PC-9 (cell line): Measurements from ENCODE around the gene ADGRB3. TPM values are rescaled to one million over a fixed set of nuclear protein-coding genes. Genes with fewer than 3 reads are reported as not detected.

Experiments used
- BruUV-seq: library from RNA; stranded (reverse); fragments of 400-500 nt; replicated peaks from 2 replicates; lab custom pipeline; 2021; lab: Mats Ljungman, UMichigan
- CTCF ChIA-PET: fragments of 300-600 bp; sonication (Branson Sonifier 250); formaldehyde crosslinking; loops from one replicate; lab custom pipeline; 2022; ENCODE audit warnings: antibody characterized with exemption; lab: Charles Lee
- POLR2A ChIA-PET: fragments of 300-600 bp; sonication (Branson Sonifier 250); formaldehyde crosslinking; loops from one replicate; lab custom pipeline; 2022; ENCODE audit warnings: antibody characterized with exemption; ENCODE audit not compliant: unreplicated experiment; lab: Charles Lee
- DNase-seq, 2 experiments: peaks; one replicate each; pipeline versions ENCODE4 v3.0.0 to v3.0.0-alpha.2; 2015 to 2022; ENCODE audit warnings: mixed read lengths in 1 of 2
- H2AFZ ChIP-seq: fragments of 200-600 bp; sonication (generic); 2 replicates; pipeline ENCODE4 v1.8.1; 2017; ENCODE audit warnings: antibody characterized with exemption
- H3F3A ChIP-seq: fragments of 200-600 bp; sonication (generic); 2 replicates; pipeline ENCODE4 v1.8.1; 2017; ENCODE audit warnings: antibody characterized with exemption, mild to moderate bottlenecking, low read depth; ENCODE audit not compliant: insufficient read depth
- H3K27ac ChIP-seq: fragments of 200-600 bp; sonication (generic); 2 replicates; pipeline ENCODE4 v1.6.1; 2016; ENCODE audit warnings: mixed run types
- H3K27me3 ChIP-seq: fragments of 200-600 bp; sonication (generic); 2 replicates; pipeline ENCODE4 v1.6.1; 2016; ENCODE audit warnings: low read depth, mixed run types; ENCODE audit not compliant: insufficient read depth
- H3K36me3 ChIP-seq: fragments of 200-600 bp; sonication (generic); 2 replicates; pipeline ENCODE4 v1.6.1; 2016; ENCODE audit warnings: low read depth, mixed run types
- H3K4me1 ChIP-seq: fragments of 200-600 bp; sonication (generic); replicated peaks from 2 replicates; pipeline ENCODE4 v1.6.1; 2016; ENCODE audit warnings: mixed run types; ENCODE audit not compliant: insufficient read depth
- H3K4me2 ChIP-seq: fragments of 200-600 bp; sonication (generic); 2 replicates; pipeline ENCODE4 v1.6.1; 2017; ENCODE audit warnings: mixed run types
- H3K4me3 ChIP-seq: fragments of 200-600 bp; sonication (generic); 2 replicates; pipeline ENCODE4 v1.6.1; 2016; ENCODE audit warnings: mixed run types
- H3K79me2 ChIP-seq: fragments of 200-600 bp; sonication (generic); 2 replicates; pipeline ENCODE4 v1.6.1; 2017; ENCODE audit warnings: low read depth, mixed run types
- H3K9me2 ChIP-seq: fragments of 200-600 bp; sonication (generic); 2 replicates; pipeline ENCODE4 v1.8.1; 2017; ENCODE audit warnings: mild to moderate bottlenecking; ENCODE audit not compliant: insufficient read depth
- H3K9me3 ChIP-seq: fragments of 200-600 bp; sonication (generic); 2 replicates; pipeline ENCODE4 v1.8.1; 2016; ENCODE audit warnings: low read depth; ENCODE audit not compliant: insufficient read depth
- H4K20me1 ChIP-seq: fragments of 200-600 bp; sonication (generic); 2 replicates; pipeline ENCODE4 v1.8.1; 2017; ENCODE audit not compliant: insufficient read depth
- EZH2 ChIP-seq: fragments of 200-600 bp; sonication (generic); IDR thresholded peaks from 2 replicates; pipeline ENCODE4 v1.8.0; 2017; ENCODE audit warnings: antibody characterized with exemption, low read depth
- intact Hi-C: fragments of 100-400 bp; cut with micrococcal nuclease; formaldehyde crosslinking; loops from one replicate; pipeline ENCODE4 v1.10.0; 2022; ENCODE audit not compliant: unreplicated experiment
- total RNA-seq: library from RNA; stranded (reverse); gene quantifications from 2 replicates; pipeline ENCODE4 v1.2.3, GENCODE V29; 2021
- TF ChIP-seq, protein P1 (sequence below): fragments of 200-600 bp; sonication (generic); conservative IDR thresholded peaks from 2 replicates; pipeline ENCODE4 v1.6.1; 2017; ENCODE audit warnings: mixed run types, antibody characterized with exemption, mild to moderate bottlenecking, moderate library complexity

Gene ADGRB3
- total RNA-seq, 1 experiment from 2014 or later = not detected

GRCh38 chr6:68732423-68732822 is 97.3 kb downstream of the ADGRB3 start:
- Histone ChIP-seq H2AFZ (no peak overlapping the region), H3K27me3 (no peaks in the 10 kb centered on the region), H3K4me3 (no peak overlapping the region), H3K9me2 (peaks cover 4% of the 10 kb centered on the region; the same call in 1 of the 2 replicates), H3K4me1 (no peaks in the 10 kb centered on the region), H3K9me3 (no peaks in the 10 kb centered on the region), H3K79me2 (no peaks in the 10 kb centered on the region), H4K20me1 (no peaks in the 10 kb centered on the region), H3K27ac (no peak overlapping the region), H3F3A (no peaks in the 10 kb centered on the region), H3K4me2 (no peak overlapping the region), H3K36me3 (no peaks in the 10 kb centered on the region)
- POLR2A ChIA-PET = no interaction called here
- no peak for DNase-seq
- intact Hi-C loops = no loop called here
- CTCF ChIA-PET = no interaction called here
- TF ChIP-seq, protein P1, sequence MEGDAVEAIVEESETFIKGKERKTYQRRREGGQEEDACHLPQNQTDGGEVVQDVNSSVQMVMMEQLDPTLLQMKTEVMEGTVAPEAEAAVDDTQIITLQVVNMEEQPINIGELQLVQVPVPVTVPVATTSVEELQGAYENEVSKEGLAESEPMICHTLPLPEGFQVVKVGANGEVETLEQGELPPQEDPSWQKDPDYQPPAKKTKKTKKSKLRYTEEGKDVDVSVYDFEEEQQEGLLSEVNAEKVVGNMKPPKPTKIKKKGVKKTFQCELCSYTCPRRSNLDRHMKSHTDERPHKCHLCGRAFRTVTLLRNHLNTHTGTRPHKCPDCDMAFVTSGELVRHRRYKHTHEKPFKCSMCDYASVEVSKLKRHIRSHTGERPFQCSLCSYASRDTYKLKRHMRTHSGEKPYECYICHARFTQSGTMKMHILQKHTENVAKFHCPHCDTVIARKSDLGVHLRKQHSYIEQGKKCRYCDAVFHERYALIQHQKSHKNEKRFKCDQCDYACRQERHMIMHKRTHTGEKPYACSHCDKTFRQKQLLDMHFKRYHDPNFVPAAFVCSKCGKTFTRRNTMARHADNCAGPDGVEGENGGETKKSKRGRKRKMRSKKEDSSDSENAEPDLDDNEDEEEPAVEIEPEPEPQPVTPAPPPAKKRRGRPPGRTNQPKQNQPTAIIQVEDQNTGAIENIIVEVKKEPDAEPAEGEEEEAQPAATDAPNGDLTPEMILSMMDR = no peak
- TF ChIP-seq EZH2 = no peak
- no TSS peak for BruUV-seq

DNA sequence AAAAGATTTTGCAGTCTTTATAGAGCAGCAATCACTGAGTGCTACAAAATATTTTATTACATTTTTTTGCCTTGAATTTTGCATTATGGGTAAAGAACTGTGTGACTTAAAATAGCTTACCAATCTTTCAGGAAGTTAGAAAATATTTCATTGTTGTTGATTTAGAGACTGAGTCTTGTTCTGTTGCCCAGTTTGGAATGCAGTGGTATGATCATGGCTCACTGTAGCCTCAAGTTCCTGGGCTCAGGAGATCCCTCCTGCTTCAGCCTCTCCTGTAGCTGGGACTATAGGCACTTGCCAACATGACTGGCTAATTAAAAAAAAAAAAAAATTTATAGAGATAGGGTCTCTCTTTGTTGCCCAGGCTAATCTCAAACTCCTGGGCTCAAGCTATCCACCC is 100.8 kb downstream of the ADGRB3 start:
- Histone ChIP-seq H3K27ac (no peak overlapping the region), H3K79me2 (no peaks in the 10 kb centered on the region), H2AFZ (no peak overlapping the region), H4K20me1 (no peaks in the 10 kb centered on the region), H3K4me3 (no peak overlapping the region), H3F3A (no peaks in the 10 kb centered on the region), H3K4me1 (no peaks in the 10 kb centered on the region), H3K9me3 (no peaks in the 10 kb centered on the region), H3K9me2 (peaks cover 4% of the 10 kb centered on the region; the same call in 1 of the 2 replicates), H3K27me3 (no peaks in the 10 kb centered on the region), H3K36me3 (no peaks in the 10 kb centered on the region), H3K4me2 (no peak overlapping the region)
- DNase-seq = no peak
- BruUV-seq = no TSS peak
- intact Hi-C loops = no loop called here
- ChIA-PET POLR2A (no interaction called here), CTCF (no interaction called here)
- TF ChIP-seq, protein P1 = no peak
- TF ChIP-seq EZH2 = no peak

DNA sequence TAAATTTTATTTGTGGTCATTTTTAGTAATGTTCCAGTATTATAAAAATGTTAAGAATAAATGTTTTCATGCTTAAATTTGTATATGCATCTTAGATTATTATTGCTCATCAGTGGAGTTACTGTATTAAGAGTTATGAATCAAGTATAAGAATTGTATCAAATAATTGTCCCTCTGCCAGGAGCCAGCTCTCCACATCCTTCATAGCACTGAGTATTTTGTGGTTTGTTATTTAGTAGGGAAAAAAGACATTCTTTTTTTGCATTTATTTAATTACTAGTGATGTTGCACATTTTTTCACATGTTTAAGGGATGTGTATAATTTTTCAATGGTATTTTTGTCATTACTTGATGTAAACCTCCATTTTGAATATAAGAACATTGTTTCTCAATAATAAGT is 102.0 kb downstream of the ADGRB3 start:
- Histone ChIP-seq H3K79me2 (no peaks in the 10 kb centered on the region), H4K20me1 (no peaks in the 10 kb centered on the region), H3K9me3 (no peaks in the 10 kb centered on the region), H3K4me2 (no peak overlapping the region), H3K27me3 (no peaks in the 10 kb centered on the region), H3K36me3 (no peaks in the 10 kb centered on the region), H2AFZ (no peak overlapping the region), H3K4me1 (no peaks in the 10 kb centered on the region), H3K27ac (no peak overlapping the region), H3K9me2 (peaks cover 4% of the 10 kb centered on the region; the same call in 1 of the 2 replicates), H3K4me3 (no peak overlapping the region), H3F3A (no peaks in the 10 kb centered on the region)
- BruUV-seq = no TSS peak
- no peak for TF ChIP-seq EZH2
- TF ChIP-seq, protein P1 = no peak
- DNase-seq = no peak
- CTCF ChIA-PET = no interaction called here
- intact Hi-C loops = no loop called here
- POLR2A ChIA-PET = no interaction called here
